HCT116 (cell line): ENCODE measurements around the gene RAD51AP2. TPM values are rescaled to one million over a fixed set of nuclear protein-coding genes. Genes with fewer than 3 reads are reported as not detected.

Experiments used
- ATAC-seq: fragments of 200-7000 bp; cut with Tn5 transposase; 2 replicates; pipeline ENCODE4 v1.9.1; 2020; ENCODE audit warnings: mild to moderate bottlenecking, moderate library complexity
- BruUV-seq: library from RNA; stranded (reverse); fragments of 400-500 nt; replicated peaks from 2 replicates; lab custom pipeline; 2021; lab: Mats Ljungman, UMichigan
- CTCF ChIA-PET: fragments of 300-600 bp; sonication (Branson Sonifier 250); formaldehyde crosslinking; loops from one replicate; lab custom pipeline; 2021; ENCODE audit warnings: antibody characterized with exemption; lab: Charles Lee
- POLR2A ChIA-PET: fragments of 300-600, 350-600 bp; sonication (Branson Sonifier 250); formaldehyde crosslinking; loops from one replicate; lab custom pipeline; 2021; ENCODE audit warnings: antibody characterized with exemption; lab: Charles Lee
- RAD21 ChIA-PET, 2 experiments: fragments of 300-600 bp; sonication (Branson Sonifier 250); formaldehyde crosslinking; loops; one replicate each; lab custom pipeline; 2023; ENCODE audit warnings: low total read pairs in 2 of 2; ENCODE audit not compliant: uncharacterized antibody in 2 of 2, unreplicated experiment in 2 of 2, low non-redundant PET in 1 of 2; lab: Charles Lee
- DNase-seq: peaks from one replicate; pipeline ENCODE4 v3.0.0-alpha.2; 2010; ENCODE audit warnings: low read depth, low spot score
- H2AFZ ChIP-seq: fragments of 200-600 bp; shearing (Covaris generic), sonication (generic); 2 replicates; pipeline ENCODE4 v1.6.1; 2017; ENCODE audit warnings: low read depth, mixed run types, mixed read lengths, antibody characterized with exemption, low read length; ENCODE audit not compliant: poor library complexity, severe bottlenecking
- H3K27ac ChIP-seq: 2 replicates; pipeline ENCODE4 v1.5.1; 2012; ENCODE audit warnings: low read depth, low read length
- H3K27me3 ChIP-seq: fragments of 200-600 bp; sonication (generic); 2 replicates; pipeline ENCODE4 v1.6.1; 2016; ENCODE audit warnings: mixed run types, low read length, mixed read lengths; ENCODE audit not compliant: insufficient read depth
- H3K36me3 ChIP-seq, 2 experiments: fragments of 200-500 bp in 1 of 2; fragments of 200-600 bp in 1 of 2; sonication (Bioruptor generic) in 1 of 2; sonication (generic) in 1 of 2; 2 replicates each; pipeline versions ENCODE4 v1.5.1 to v1.6.1; 2014 to 2016; ENCODE audit warnings: low read length in 2 of 2, inconsistent platforms in 1 of 2, mixed read lengths in 1 of 2, mixed run types in 1 of 2; ENCODE audit not compliant: insufficient read depth in 2 of 2, control insufficient read depth in 1 of 2
- H3K4me1 ChIP-seq, 2 experiments: fragments of 200-600 bp in 1 of 2; sonication (generic) in 1 of 2; 2 replicates each; pipeline versions ENCODE4 v1.5.1 to v1.6.1; 2012 to 2017; ENCODE audit warnings: low read length in 2 of 2, inconsistent platforms in 1 of 2, mild to moderate bottlenecking in 1 of 2, mixed read lengths in 1 of 2, mixed run types in 1 of 2, moderate library complexity in 1 of 2; ENCODE audit not compliant: insufficient read depth in 2 of 2, control insufficient read depth in 1 of 2
- H3K4me2 ChIP-seq: fragments of 200-600 bp; sonication (generic); 2 replicates; pipeline ENCODE4 v1.6.1; 2017; ENCODE audit warnings: mixed run types, low read length, mixed read lengths
- H3K4me3 ChIP-seq, 2 experiments: fragments of 200-600 bp in 1 of 2; sonication (generic) in 1 of 2; replicated peaks in 1 of 2; 2 replicates each; pipeline ENCODE4 v1.5.1; 2011 to 2016; ENCODE audit warnings: low read length in 2 of 2, control low read depth in 1 of 2, low read depth in 1 of 2, mild to moderate bottlenecking in 1 of 2, mixed read lengths in 1 of 2, mixed run types in 1 of 2
- H3K79me2 ChIP-seq: fragments of 200-600 bp; sonication (generic); 2 replicates; pipeline ENCODE4 v1.6.1; 2017; ENCODE audit warnings: mild to moderate bottlenecking, mixed run types, low read length, moderate library complexity, mixed read lengths; ENCODE audit not compliant: insufficient read depth
- H3K9ac ChIP-seq: fragments of 200-600 bp; sonication (generic); 2 replicates; pipeline ENCODE4 v1.6.1; 2016; ENCODE audit warnings: low read length, mixed read lengths
- H3K9me2 ChIP-seq: fragments of 200-600 bp; sonication (generic), shearing (Covaris generic); 2 replicates; pipeline ENCODE4 v1.6.1; 2017; ENCODE audit warnings: mixed run types, mild to moderate bottlenecking, moderate library complexity; ENCODE audit not compliant: insufficient read depth
- H3K9me3 ChIP-seq, 2 experiments: fragments of 200-500 bp in 1 of 2; fragments of 200-600 bp in 1 of 2; sonication (Bioruptor generic) in 1 of 2; sonication (generic) in 1 of 2; 2 replicates each; pipeline ENCODE4 v1.6.1; 2014 to 2017; ENCODE audit warnings: low read length in 2 of 2, mixed read lengths in 2 of 2, inconsistent platforms in 1 of 2, low read depth in 1 of 2, mild to moderate bottlenecking in 1 of 2, mixed run types in 1 of 2, moderate library complexity in 1 of 2; ENCODE audit not compliant: control insufficient read depth in 1 of 2, insufficient read depth in 1 of 2
- H4K20me1 ChIP-seq: fragments of 200-600 bp; sonication (generic), shearing (Covaris generic); 2 replicates; pipeline ENCODE4 v1.6.1; 2017; ENCODE audit warnings: mixed run types, mild to moderate bottlenecking, moderate library complexity; ENCODE audit not compliant: insufficient read depth
- CBX3 ChIP-seq: IDR thresholded peaks from 2 replicates; pipeline ENCODE4 v1.6.1; 2012; ENCODE audit warnings: low read depth
- CEBPB ChIP-seq: IDR thresholded peaks from 2 replicates; pipeline ENCODE4 v1.6.1; 2012; ENCODE audit warnings: low read depth
- RAD21 ChIP-seq: IDR thresholded peaks from 2 replicates; pipeline ENCODE4 v1.6.1; 2012; ENCODE audit warnings: low read depth, mild to moderate bottlenecking
- SP1 ChIP-seq: IDR thresholded peaks from 2 replicates; pipeline ENCODE4 v1.6.1; 2012; ENCODE audit warnings: low read depth
- ZBTB33 ChIP-seq: IDR thresholded peaks from 2 replicates; pipeline ENCODE4 v1.6.1; 2011; ENCODE audit warnings: mild to moderate bottlenecking, low read length, moderate library complexity; ENCODE audit not compliant: insufficient replicate concordance; ENCODE audit errors: extremely low read depth
- intact Hi-C: fragments of 100-400 bp; cut with micrococcal nuclease; formaldehyde crosslinking; loops from 2 replicates; pipeline ENCODE4 v1.10.0; 2022
- total RNA-seq: library from RNA; stranded (reverse); gene quantifications from one replicate; pipeline ENCODE4 v1.2.1, GENCODE V29; 2021; ENCODE audit not compliant: unreplicated experiment

The RAD51AP2 gene
- total RNA-seq, 1 experiment from 2014 or later = 0.10 TPM

GRCh38 chr2:17482651-17483050 is 35.6 kb downstream of the RAD51AP2 start (continued):
- TF ChIP-seq ZBTB33 = no peak
- TF ChIP-seq CEBPB = no peak
- TF ChIP-seq SP1 = no peak
- no peak for TF ChIP-seq CBX3

- H3K27ac ChIP-seq = no peak overlapping the region
- H3K4me2 ChIP-seq = no peak overlapping the region
- POLR2A ChIA-PET = interaction anchor here (1.1 kb wide), 1 partner anchor 44 kb away, joined by 3 read pairs; no protein-coding TSS in a partner anchor
- no TSS peak for BruUV-seq
- no peaks in the 10 kb centered on the region for H3K9me2 ChIP-seq
- H3K4me1 ChIP-seq = peaks cover 0 to 9% of the 10 kb centered on the region in 2 experiments; a peak in 1 of 4 replicates
- H3K36me3 ChIP-seq = no peaks in the 10 kb centered on the region
- RAD21 ChIA-PET = interaction anchor here in 1 of 2 experiments (1.1 kb wide), 1 partner anchor 191 kb away, joined by 5 read pairs; no protein-coding TSS in a partner anchor
- no peaks in the 10 kb centered on the region for H3K9me3 ChIP-seq
- H2AFZ ChIP-seq = no peak overlapping the region
- peak; percentile 35; the same call in 1 of the 2 replicates for TF ChIP-seq RAD21
- no peak for TF ChIP-seq SP1
- intact Hi-C loops = loop anchor here (10.0 kb wide), 1 partner anchor 695 kb away; no protein-coding TSS in a partner anchor
- DNase-seq = no peak
- no peak overlapping the region for H3K4me3 ChIP-seq
- 0 out of 2 replicates have a peak, but pooled peaks have one; percentile 20 for ATAC-seq
- H4K20me1 ChIP-seq = no peaks in the 10 kb centered on the region
- no peak overlapping the region for H3K9ac ChIP-seq
- H3K27me3 ChIP-seq = no peaks in the 10 kb centered on the region
- CTCF ChIA-PET = interaction anchor here (1.2 to 2.1 kb wide), 3 partner anchors 10 to 191 kb away, joined by 4 to 14 read pairs (median 9); no protein-coding TSS in a partner anchor
- no peaks in the 10 kb centered on the region for H3K79me2 ChIP-seq
Measured at GRCh38 chr2:17479875-17480274, 38.4 kb downstream of the RAD51AP2 start.
